Measurements from ENCODE around the gene RASSF8.

The RASSF8 gene, protein sequence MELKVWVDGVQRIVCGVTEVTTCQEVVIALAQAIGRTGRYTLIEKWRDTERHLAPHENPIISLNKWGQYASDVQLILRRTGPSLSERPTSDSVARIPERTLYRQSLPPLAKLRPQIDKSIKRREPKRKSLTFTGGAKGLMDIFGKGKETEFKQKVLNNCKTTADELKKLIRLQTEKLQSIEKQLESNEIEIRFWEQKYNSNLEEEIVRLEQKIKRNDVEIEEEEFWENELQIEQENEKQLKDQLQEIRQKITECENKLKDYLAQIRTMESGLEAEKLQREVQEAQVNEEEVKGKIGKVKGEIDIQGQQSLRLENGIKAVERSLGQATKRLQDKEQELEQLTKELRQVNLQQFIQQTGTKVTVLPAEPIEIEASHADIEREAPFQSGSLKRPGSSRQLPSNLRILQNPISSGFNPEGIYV

DNA sequence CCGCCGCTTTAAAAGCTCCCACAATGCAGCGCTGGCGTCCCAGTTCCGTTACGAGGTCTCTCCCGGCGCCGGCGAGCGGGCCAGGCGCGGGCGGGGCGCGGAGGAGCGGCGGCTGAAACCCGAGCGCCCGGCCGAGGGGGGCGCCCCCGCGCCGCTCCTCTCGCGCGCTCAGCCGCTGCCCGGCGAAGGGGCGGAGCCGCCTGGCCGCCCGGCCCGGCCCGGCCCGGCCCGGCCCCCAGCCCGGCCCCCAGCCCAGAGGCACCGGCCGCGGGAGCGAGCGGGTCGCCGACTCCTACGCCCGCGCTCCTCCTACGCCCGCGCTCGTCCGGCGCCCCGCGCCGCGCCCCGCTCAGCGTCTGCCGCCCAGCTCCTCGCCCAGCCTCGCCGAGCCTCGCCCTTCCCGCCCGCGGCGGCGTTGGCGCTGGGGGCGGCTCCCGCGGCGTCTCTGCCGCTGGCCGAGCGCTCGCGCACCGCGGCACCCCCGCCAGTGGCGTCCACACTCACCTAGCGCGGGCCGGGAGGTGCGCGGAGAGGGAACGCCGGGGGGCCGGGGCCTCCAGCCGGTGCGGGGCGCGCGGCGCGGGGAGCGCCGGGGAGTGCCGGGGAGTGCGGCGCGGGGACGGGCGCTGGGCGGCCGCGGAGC, at the start of gene RASSF8:
TSS of gene RASSF8 (plus strand) at position 255 of the 643 bp plus-strand sequence. CDS start 96,662 bp downstream, outside the sequence.
- DNase-seq (ENCODE audit: low read depth) = no peak

DNA sequence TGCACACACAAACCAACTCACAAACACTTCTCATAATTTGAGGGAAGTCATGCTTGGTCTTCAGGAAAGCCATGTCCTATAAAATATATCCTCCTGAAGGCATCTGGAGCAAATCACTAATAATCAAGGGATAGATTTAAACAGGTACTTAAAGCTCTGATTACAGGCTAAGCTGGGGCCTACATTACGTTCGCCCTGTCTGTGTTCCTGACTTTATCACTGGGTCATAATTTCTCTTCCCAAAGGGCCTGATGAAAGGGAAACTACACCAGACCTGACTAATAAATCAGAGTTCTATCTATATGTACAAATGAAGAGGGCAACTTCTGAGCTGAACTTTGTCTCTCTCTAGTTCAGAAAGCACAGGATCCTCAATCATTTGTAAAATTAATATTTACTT, 43.9 kb upstream of the RASSF8 start:
- DNase-seq (ENCODE audit: low read depth) = no peak

DNA sequence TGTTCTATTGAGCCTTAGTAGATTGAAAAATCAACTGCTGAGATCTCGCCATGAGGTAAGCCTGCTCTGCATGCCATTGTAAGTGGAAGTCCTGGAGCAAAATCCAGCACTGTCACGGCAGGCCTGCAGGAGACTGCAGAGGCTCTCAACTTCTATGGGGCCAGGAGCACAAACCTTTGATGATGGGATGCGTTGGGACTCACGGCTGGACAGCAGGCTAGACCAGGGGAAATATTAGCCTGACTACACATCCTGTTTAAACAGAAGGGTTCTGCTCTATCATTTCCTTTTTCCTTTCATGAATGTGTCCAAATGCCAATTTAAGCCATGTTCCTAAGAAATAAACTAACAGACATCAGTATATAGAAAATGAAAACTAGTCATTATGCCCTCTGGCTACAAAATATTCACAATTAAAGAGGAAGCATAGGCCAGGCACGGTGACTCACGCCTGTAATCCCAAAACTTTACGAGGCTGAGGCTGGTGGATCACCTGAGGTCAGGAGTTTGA, 33.9 kb upstream of the RASSF8 start:
- no peak for DNase-seq (ENCODE audit: low read depth)

DNA sequence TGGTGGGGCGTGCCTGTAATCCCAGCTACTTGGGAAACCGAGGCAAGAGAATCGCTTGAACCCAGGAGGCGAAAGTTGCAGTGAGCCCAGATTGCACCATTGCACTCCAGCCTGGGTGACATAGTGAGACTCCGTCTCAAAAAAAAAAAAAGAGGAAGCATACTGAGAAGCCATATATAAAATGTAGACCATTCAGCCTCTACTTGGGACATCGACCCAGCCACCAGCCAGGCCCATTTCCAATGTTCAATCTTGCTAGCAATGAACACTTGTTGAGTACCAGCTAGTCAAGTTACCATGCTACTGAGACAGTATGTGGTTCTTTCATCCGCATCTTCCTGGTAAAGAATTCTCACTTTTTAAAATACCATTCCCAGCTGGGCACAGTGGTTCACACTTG, 33.4 kb upstream of the RASSF8 start:
- DNase-seq (ENCODE audit: low read depth) = no peak

DNA sequence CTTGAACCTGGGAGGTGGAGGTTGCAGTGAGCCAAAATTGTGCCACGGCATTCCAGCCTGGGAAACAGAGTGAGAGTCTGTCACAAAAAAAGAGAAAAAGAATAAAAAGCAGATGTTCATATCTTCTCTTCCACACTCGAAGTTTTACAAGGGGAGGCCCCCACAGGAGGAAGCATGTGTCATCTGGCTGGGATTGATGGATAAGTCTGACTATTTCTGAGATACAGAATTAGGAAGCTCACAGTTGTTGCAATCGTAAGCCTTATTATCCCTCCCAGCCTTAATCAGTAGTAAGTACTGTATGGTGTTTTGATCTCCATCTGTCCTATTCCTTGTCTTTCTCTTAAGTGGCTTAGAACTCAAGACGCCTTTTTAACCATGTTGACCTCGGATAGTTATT, 31.9 kb upstream of the RASSF8 start:
- no peak for DNase-seq (ENCODE audit: low read depth)

DNA sequence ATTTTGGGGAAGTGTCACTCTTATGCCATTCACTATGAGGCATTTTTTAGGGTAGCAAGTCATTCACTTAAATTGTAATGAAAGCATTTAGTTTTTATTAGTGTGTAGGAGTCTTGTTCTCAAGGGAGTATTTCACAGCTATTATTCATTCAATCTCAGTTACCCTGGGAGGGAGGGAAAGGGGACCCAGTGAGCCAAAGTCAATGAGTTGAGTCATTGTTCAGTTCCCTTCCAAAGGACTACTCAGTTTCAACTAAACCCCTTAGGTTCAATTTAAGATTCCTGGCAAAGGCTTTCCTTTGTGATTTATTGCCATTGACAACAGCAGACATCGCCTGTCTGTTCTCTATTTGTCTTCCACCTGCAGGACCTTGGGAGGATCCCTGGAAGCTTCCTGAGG, 29.3 kb upstream of the RASSF8 start:
- DNase-seq (ENCODE audit: low read depth) = no peak

DNA sequence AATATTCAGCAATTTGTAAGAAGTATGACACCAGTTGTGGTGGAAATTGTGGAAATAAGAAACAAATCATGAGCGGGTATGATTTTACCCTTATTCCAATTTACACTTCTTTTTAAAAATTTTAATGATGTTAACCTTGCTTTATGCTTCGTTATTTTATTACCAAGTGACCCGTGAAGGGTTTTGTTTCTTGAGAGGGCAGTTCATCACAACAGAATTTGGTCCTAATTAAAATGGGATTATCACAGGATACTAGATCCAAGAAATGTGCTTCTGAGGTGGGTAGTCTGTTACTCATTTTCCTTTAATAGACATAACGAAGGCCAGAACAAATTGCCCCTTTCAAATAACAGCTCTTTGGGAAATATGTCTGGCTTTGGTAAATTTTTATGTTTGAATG, 25.5 kb upstream of the RASSF8 start:
- no peak for DNase-seq (ENCODE audit: low read depth)

DNA sequence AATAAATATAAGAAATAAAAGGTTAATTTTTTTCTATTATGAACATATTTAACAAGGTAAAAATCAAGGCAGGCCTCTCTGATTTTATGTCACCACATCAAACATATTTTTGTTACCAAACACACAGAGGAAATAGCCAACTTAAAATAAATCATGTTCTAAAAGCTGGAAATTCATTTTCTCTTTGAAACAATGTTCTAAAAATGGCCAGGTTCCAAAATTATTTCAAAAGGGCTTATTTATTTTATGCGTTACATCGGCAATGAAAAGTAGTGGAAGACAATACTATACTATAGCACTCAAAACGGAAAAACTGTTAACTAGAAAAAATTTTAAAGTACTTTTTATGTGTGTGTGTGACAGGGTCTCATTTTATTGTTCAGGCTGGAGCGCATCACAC, 24.0 kb upstream of the RASSF8 start:
- DNase-seq (ENCODE audit: low read depth) = no peak

DNA sequence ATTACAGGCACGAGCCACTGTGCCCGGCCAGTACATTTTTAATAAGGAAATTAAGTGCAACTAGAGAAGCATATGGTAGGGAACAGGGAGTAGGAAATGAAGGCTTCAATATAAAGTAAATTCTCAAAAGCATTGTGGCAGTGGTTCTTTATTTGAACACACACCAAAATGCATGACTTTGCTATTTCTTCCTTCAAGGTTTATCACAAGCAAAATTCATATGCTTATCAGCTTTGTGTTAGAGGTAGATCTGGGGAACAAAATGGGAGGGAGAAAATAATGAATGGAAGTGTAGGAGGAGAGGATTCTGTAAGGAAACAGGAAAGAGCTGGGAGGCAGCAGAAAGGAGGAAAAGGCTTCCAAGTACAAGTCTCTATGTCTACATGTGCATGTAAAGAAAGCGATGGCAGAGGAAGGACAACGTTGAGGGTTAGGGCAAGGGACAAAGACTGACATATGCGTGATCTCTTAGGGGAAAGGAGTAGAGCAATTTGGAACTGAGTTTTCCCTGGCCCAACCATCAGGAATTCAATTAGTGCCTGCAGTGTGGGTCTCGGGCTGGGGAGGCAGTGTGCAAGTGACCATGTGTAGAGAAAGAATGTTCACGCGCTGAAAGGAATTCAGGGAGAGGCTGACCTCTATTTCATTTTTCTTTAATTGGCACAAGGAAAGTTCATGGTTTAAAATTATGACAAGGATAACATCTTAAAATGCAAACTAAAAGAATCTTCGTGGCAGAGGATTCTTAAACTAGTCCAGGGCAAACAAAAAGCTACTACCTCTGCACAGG, 22.9 kb upstream of the RASSF8 start:
- DNase-seq (ENCODE audit: low read depth) = no peak

DNA sequence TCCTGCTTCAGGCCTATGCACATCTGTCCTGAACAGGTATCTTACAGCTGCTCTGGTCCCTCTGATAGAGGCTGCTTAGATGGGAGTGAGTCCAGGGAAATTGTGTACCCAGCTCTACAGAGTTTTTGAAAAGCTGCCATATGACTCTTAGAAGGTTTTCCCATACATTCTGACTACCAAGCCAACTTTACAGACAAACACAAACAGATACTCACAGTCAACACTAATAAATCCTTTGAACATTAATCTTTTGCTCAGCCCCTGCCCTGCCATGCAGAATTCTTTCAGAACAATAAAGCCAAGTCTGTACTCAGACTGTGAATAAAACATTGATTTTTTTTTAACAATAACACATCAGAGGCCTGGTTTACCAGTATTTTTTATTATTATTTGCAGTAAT, 21.4 kb upstream of the RASSF8 start:
- DNase-seq (ENCODE audit: low read depth) = no peak

DNA sequence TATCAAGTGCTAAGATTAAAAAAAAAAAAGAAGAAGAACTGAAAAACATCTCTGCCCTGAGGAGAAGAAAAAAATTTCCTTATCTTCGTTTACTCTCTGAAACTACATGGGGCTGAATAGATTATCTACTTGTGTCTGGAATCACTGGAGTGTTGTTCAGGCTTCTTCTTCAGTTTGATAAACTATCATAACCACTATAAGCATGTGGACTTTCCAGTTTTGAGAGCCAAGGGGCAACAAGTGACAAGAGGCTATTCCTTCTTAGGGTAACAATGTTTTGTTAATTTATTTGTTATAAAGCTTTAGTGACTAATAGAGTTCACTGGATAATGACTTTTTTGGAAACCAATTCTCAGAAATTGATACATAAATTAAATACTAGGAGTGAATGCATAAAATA, 19.9 kb upstream of the RASSF8 start:
- no peak for DNase-seq (ENCODE audit: low read depth)

DNA sequence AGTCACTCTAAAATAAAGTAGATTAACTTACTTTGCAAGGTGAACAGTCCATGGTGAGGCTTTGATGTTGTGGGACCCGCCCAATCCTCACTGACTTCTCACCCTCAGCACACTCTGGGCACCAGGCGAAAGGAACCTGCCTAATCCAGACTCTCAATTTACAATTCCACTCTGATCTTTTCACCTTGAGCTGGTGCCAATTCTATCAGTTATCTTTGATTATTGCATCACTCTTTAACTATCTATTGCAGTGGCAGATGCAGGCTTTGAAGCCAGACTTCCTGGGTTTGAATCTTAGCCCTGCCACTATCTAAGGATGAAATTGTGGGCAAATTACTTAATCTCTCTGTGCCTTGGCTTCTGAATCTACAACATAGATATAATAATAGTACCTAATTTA, 18.9 kb upstream of the RASSF8 start:
- no peak for DNase-seq (ENCODE audit: low read depth)

DNA sequence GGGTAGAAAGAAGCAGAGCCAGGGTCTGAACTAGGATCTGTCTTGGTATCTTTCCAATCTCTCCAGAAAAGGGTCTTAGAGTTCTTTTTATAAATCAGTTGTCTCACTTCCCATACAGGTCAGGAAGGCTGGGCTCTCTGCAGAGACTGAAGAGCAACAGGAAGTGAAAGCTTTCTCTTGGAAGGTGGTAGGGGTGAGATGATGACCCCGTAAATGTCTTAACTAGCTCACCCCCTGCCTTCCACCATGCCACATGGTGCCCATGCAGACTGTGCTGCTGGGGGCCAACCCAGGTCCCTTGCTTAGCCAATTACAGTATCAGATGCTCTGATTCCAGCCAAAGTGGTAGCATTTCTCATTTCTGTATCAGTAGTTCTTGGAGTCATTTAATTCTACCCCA, 17.6 kb upstream of the RASSF8 start:
- DNase-seq (ENCODE audit: low read depth) = no peak

DNA sequence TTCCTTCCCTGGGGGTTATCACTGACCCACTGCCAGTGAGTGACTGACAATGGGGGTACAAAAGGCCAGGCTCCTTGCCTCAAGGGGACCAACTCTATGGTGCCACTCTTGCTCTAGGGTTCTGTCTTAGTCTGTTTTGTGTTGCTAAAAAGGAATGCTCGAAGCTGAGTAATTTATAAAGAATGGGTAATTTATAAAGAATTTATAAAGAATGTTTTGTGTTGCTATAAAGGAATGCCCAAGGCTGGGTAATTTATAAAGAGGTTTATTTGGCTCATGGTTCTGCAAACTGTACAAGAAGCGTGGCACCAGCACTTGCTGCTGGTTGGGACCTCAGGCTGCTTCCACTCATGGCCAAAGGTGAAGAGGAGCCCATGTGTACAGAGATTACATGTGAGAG, 15.8 kb upstream of the RASSF8 start:
- no peak for DNase-seq (ENCODE audit: low read depth)

DNA sequence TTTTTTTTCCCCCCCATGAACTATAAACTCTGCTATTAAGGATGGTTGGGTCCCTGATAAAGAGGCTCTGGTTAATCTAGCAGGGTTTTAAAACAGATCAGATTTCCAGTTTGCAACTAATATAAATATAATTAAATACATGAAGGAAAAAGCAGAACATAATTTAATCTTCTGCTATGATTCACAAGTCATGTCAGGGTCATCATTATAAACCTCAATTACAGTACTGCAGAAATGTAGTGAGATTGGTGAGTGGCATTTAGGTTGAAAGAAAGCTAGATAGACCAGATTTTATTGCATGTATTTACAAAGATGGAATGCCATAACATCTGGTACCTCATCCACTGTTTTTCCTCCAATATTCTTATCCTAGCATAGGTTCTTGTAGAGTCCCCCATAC, 14.5 kb upstream of the RASSF8 start:
- DNase-seq (ENCODE audit: low read depth) = no peak

DNA sequence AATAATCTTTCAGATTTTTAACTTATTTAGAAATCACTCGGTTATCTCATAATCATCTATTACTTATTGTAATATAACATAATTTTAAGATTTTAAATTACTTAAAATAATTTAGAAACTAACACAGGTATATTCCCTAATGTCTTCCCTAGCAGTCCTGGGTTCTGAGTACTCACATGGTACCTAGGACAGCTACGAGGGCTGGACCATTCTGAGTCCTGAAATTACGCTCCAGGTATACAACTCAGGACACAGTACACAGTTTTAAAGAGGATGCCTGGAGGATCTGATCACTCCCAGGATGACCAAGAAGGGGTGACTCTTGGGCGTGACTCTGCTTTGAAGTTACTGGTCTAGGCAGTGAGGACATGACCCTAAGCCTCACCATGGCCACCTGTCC, 9.1 kb upstream of the RASSF8 start:
- DNase-seq (ENCODE audit: low read depth) = no peak

DNA sequence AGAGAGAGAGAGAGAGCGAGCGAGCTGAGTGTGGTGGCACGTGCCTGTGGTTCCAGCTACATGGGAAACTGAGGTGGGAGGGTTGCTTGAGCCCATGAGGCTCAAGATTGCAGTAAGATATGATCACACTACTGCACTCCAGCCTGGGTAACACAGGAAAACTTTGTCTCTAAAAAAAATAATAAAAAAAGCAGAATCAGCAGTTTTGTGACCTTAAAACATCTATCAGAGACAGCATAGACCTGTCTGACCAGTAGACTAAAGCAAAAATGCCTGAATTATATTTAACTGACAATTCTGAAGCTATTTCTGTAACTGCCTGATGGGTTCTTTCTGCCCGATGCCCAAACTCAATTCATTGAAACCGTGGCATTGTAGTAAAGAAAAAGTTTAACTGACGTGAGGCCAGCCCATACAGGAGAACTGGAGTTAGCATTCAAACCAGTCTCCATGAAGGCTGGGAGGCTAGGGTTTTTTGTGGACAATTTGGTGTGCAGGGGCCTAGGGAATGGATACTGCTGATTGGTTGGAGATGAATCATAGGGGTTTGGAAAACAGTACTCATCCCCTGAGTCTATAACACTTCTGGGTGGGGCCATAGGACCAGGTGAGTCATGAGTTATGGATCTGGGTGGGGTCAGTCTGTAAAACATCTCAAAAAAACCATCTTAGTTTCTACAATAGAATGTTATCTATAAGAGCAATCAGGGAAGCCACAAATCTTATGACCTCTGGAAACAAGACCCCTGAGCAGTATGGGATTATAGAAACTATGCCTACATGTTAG, 8.0 kb upstream of the RASSF8 start:
- no peak for DNase-seq (ENCODE audit: low read depth)

DNA sequence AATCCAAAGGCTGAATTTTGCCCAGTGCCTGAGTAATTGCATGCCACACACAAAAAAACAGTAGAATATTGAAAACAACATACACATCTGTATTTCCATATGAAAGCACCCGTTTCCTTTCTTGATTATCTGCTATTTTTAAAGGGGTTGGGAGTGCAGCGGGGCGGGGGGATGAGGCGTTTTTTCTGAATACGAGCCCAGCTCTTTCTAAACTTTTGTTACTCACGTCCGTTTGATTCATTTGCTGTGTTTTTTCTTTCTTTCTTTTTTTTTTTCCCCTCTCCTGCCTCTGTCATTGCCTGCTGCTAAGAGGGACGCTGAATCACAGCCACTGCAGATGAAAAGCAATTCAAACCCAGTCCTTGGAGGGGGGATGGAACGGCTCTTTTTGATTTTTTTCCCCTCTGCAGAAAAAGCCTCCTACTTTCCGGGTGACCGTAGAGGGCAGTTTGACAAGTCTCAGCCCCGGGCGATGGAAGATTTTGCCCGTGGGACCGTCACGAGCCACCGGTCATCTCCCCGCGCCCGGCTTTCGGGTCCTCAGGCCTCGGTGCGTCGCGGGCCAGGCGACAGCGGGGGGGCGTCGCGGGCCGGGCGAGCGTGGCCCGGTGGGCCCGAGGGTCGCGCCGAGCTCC, 572 bp upstream of the RASSF8 start:
- no peak for DNase-seq (ENCODE audit: low read depth)

DNA sequence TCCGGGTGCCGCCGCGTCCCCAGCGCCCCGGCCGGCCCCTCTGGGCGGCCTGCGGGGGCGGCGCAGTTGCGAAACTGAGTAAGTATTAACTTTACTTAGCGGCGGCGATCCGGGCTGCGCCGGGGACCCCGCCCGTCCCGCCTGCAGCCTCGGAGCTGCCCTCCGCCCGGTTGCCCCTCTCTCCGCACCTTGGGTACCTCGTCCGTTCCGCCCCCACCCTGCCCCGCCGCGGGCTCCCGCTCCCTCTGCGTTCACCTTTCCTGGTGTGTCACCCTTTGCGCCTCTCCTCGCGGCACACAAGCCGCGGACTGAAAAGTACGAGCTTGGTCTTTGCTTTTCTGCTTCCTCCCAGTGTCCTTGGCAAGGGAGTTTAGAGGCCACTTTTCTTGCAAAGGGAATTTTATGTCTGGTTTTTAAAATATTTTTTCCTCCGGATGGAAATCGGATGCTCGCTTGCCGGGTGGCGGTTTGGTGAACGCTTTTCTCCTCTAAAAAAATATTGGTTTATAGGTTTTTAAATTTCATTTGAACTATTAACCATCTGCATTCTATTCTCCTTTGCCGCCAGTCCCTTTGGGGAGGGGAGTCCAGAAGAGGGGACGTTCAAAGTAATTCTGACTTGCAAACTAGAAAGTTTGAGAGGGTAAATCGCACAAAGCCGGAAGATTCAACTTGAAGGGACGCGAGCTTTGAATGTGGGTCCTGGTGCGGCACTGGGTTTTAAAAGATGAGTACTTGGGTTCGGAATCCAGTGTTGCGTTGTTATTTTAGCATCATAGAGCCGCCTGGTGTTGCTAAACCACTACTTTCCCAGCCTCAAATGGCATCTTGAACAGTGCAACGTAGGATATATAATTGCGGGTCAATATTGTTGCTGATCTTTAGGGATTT, 834 bp downstream of the RASSF8 start:
- no peak for DNase-seq (ENCODE audit: low read depth)

DNA sequence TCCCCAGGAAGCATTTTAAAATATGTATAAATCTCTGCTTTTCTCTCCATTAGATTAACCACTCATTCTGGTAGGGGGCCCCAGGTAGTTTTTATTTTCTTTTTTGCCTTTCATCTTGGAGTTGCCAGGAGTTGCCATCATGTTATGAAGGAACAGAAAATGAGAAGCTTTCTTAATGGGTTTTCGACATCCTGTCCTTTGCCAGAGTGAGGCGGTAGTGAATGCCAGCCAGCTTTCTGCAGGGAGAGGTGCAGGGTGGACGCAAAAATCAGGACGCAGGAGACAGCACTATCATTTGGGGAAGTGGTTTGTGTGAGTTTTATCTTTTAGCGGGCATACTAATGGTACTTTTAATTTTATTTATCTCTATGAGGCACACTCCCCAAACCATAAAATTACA, 1.7 kb downstream of the RASSF8 start:
- DNase-seq (ENCODE audit: low read depth) = no peak
